Uterus (tissue), 4 donors: ENCODE data around the gene OVCH2. TPM values are rescaled to one million over a fixed set of nuclear protein-coding genes. Genes with fewer than 3 reads are reported as not detected.

ENCODE experiments used
- DNase-seq, 2 donors: peaks; one replicate each; pipeline ENCODE4 v3.0.0-alpha.2; 2019 to 2020
- H3K27ac ChIP-seq, 2 donors: fragments of 200-600 bp; sonication (generic); 1 replicate in 1 of 2; 2 replicates in 1 of 2; pipeline ENCODE4 v1.5.1; 2016 to 2018
- H3K27me3 ChIP-seq, 2 donors: fragments of 200-600 bp; sonication (generic); one replicate each; pipeline ENCODE4 v1.5.1; 2018 to 2019; ENCODE audit warnings: control low read depth in 1 of 2
- H3K36me3 ChIP-seq, 2 donors: fragments of 200-600 bp; sonication (generic); one replicate each; pipeline ENCODE4 v1.5.1; 2019; ENCODE audit warnings: control low read depth in 1 of 2
- H3K4me1 ChIP-seq, 2 donors: fragments of 200-600 bp; sonication (generic); one replicate each; pipeline ENCODE4 v1.5.1; 2018 to 2019; ENCODE audit warnings: control low read depth in 1 of 2
- H3K4me3 ChIP-seq, 2 donors: fragments of 200-600 bp; sonication (generic); 1 replicate in 1 of 2; 2 replicates in 1 of 2; pipeline ENCODE4 v1.5.1; 2018 to 2019; ENCODE audit warnings: mild to moderate bottlenecking in 1 of 2
- H3K9me3 ChIP-seq, 2 donors: fragments of 200-600 bp; sonication (generic); one replicate each; pipeline ENCODE4 v1.5.1; 2019; ENCODE audit warnings: control low read depth in 1 of 2
- POLR2A ChIP-seq, 2 donors: fragments of 450-650 bp; IDR thresholded peaks; one replicate each; pipeline ENCODE4 v1.6.1; 2016; ENCODE audit warnings: antibody characterized with exemption in 2 of 2, mild to moderate bottlenecking in 1 of 2, moderate library complexity in 1 of 2
- intact Hi-C: fragments of 100-400 bp; cut with DNase I; formaldehyde crosslinking; loops from one replicate; pipeline ENCODE4 v1.15.1; 2023; ENCODE audit warnings: low total_unique reads
- total RNA-seq, 4 donors: library from RNA; depleted of rRNA in 3 of 4; stranded (reverse); fragments of >200 nt in 3 of 4; gene quantifications; one replicate each; pipeline versions ENCODE4 v1.1.0 to v1.2.4, GENCODE V29; 2014 to 2023
- TF ChIP-seq, protein P1 (sequence below), 4 experiments: fragments of 200-600 bp in 2 of 4; fragments of 450-650 bp in 2 of 4; sonication (generic) in 2 of 4; IDR thresholded peaks; one replicate each; pipeline ENCODE4 v1.5.1; 2016 to 2019; ENCODE audit warnings: antibody characterized with exemption in 4 of 4, mild to moderate bottlenecking in 2 of 4, moderate library complexity in 1 of 4
- donor health status: DM: yes; HTN: yes; CAD: no.

OVCH2 gene
- total RNA-seq, 4 donors from 2014 or later, result 0.21 TPM; not detected in 3

GRCh38 chr11:7688238-7688826 is 17.9 kb downstream of the OVCH2 start:
- no peaks in the 10 kb centered on the region for H3K9me3 ChIP-seq
- no peak overlapping the region for H3K27ac ChIP-seq
- H3K4me1 ChIP-seq, result no peaks in the 10 kb centered on the region
- no peak for DNase-seq
- H3K4me3 ChIP-seq, result no peak overlapping the region
- H3K27me3 ChIP-seq, result no peaks in the 10 kb centered on the region
- no peak for TF ChIP-seq POLR2A (IDR thresholded peaks at IDR 0.05)
- TF ChIP-seq, protein P1, sequence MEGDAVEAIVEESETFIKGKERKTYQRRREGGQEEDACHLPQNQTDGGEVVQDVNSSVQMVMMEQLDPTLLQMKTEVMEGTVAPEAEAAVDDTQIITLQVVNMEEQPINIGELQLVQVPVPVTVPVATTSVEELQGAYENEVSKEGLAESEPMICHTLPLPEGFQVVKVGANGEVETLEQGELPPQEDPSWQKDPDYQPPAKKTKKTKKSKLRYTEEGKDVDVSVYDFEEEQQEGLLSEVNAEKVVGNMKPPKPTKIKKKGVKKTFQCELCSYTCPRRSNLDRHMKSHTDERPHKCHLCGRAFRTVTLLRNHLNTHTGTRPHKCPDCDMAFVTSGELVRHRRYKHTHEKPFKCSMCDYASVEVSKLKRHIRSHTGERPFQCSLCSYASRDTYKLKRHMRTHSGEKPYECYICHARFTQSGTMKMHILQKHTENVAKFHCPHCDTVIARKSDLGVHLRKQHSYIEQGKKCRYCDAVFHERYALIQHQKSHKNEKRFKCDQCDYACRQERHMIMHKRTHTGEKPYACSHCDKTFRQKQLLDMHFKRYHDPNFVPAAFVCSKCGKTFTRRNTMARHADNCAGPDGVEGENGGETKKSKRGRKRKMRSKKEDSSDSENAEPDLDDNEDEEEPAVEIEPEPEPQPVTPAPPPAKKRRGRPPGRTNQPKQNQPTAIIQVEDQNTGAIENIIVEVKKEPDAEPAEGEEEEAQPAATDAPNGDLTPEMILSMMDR (IDR thresholded peaks at IDR 0.05), result peak; percentile 68 to 85 (median 77)
- intact Hi-C loops, result loop anchor here (5.0 kb wide), 1 partner anchor 116 kb away; no protein-coding TSS in a partner anchor
- no peaks in the 10 kb centered on the region for H3K36me3 ChIP-seq

- Histone ChIP-seq H3K4me3 (no peak overlapping the region), H3K27ac (no peak overlapping the region), H3K4me1 (no peaks in the 10 kb centered on the region), H3K9me3 (no peaks in the 10 kb centered on the region), H3K27me3 (no peaks in the 10 kb centered on the region), H3K36me3 (no peaks in the 10 kb centered on the region)
- intact Hi-C loops, result loop anchor here (5.0 kb wide), 1 partner anchor 115 kb away; no protein-coding TSS in a partner anchor
- DNase-seq, result no peak
- TF ChIP-seq, protein P1 (IDR thresholded peaks at IDR 0.05), result no peak
- TF ChIP-seq POLR2A (IDR thresholded peaks at IDR 0.05), result no peak
Observed at GRCh38 chr11:7687386-7687785, 18.9 kb downstream of the OVCH2 start.

DNA sequence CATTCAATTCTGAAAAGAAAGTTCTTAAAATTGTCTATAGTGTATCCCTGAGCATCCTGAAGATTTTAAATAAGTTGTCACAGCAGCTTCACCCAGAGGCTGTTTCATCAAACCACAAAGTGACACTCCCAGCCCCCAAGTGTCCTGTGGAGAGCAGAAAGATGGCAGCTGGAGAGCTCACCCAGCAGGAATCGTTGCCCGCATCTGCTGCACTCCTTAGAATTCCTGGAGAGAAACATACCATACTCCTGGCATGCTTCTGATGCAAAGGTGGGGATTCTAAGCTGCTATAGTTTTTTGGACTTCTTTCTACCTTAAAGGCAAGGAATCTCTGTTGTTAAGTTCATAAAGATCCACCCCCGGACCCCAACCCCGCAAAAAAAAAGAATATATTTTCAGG is 19.5 kb downstream of the OVCH2 start:
- DNase-seq, result no peak
- TF ChIP-seq, protein P1 (IDR thresholded peaks at IDR 0.05), result no peak
- TF ChIP-seq POLR2A (IDR thresholded peaks at IDR 0.05), result no peak
- Histone ChIP-seq H3K27ac (no peak overlapping the region), H3K36me3 (no peaks in the 10 kb centered on the region), H3K4me1 (no peaks in the 10 kb centered on the region), H3K9me3 (no peaks in the 10 kb centered on the region), H3K4me3 (no peak overlapping the region), H3K27me3 (no peaks in the 10 kb centered on the region)
- intact Hi-C loops, result loop anchor here (5.0 kb wide), 1 partner anchor 114 kb away; no protein-coding TSS in a partner anchor

- DNase-seq, result no peak
- no peaks in the 10 kb centered on the region for H3K27me3 ChIP-seq
- peaks cover 0 to 5% of the 10 kb centered on the region in 2 donors for H3K4me1 ChIP-seq
- no peak overlapping the region for H3K4me3 ChIP-seq
- no peaks in the 10 kb centered on the region for H3K9me3 ChIP-seq
- intact Hi-C loops, result no loop called here
- H3K27ac ChIP-seq, result no peak overlapping the region
- H3K36me3 ChIP-seq, result no peaks in the 10 kb centered on the region
- TF ChIP-seq, protein P1 (IDR thresholded peaks at IDR 0.05), result no peak
- TF ChIP-seq POLR2A (IDR thresholded peaks at IDR 0.05), result no peak
Observed at GRCh38 chr11:7683571-7683970, 22.7 kb downstream of the OVCH2 start.

DNA sequence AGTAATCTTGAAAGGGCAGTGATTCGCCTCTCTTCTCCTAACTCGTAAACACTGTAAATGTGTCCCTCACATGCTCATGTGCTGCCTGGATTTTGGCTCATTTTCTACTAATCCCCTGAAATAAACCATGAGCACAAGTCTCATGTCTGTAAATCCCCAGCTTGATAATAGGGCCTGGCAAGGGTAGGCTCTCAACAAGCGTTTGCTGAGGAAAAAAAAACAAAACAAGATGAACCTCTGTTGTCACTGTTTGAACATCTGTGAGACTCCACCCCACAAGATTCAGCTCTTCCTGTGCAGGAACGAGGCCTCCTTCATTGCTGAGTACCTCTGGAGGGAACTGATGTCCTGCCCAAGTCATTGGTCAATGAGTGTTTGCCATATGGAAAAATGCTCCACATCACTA is 28.5 kb downstream of the OVCH2 start:
- no peak for TF ChIP-seq POLR2A (IDR thresholded peaks at IDR 0.05)
- TF ChIP-seq, protein P1 (IDR thresholded peaks at IDR 0.05), result no peak
- DNase-seq, result peak in 1 of 2 donors; percentile 69
- peaks cover 4 to 12% of the 10 kb centered on the region in 2 donors for H3K4me1 ChIP-seq
- H3K9me3 ChIP-seq, result no peaks in the 10 kb centered on the region
- no peaks in the 10 kb centered on the region for H3K36me3 ChIP-seq
- intact Hi-C loops, result no loop called here
- H3K4me3 ChIP-seq, result no peak overlapping the region
- peak overlapping the region; percentile 74 to 91 for H3K27ac ChIP-seq
- H3K27me3 ChIP-seq, result no peaks in the 10 kb centered on the region
